ENCODE results near the gene DOP1B.
A peak's percentile ranks its signal among the peaks of the same experiment; 100 is the strongest.
"Not testable (repeated sequence)": the region's sequence is repeated elsewhere in the genome, so short reads cannot be mapped to it uniquely, and the experiment has no call there.

The DOP1B gene

GRCh38 chr21:36156815-36157670 lies at the start of gene DOP1B:
Gene DOP1B, plus strand, starts transcription at chr21:36156824. Its CDS starts 7,910 bp downstream, at chr21:36164734.
- peak; percentile 37 for DNase-seq (ENCODE audit: low read depth)

- DNase-seq (ENCODE audit: low read depth): no peak
Observed at GRCh38 chr21:36109868-36110267, 46.8 kb upstream of the DOP1B start.

GRCh38 chr21:36111238-36111637 lies 45.4 kb upstream of the DOP1B start:
- DNase-seq (ENCODE audit: low read depth): no peak

GRCh38 chr21:36113647-36114428 lies 42.8 kb upstream of the DOP1B start:
- peak; percentile 27 for DNase-seq (ENCODE audit: low read depth)

GRCh38 chr21:36115138-36115730 lies 41.4 kb upstream of the DOP1B start:
- no peak for DNase-seq (ENCODE audit: low read depth)

- DNase-seq (ENCODE audit: low read depth): no peak
Observed at GRCh38 chr21:36117286-36117741, 39.3 kb upstream of the DOP1B start.

GRCh38 chr21:36120304-36120888 lies 36.2 kb upstream of the DOP1B start:
- no peak for DNase-seq (ENCODE audit: low read depth)

GRCh38 chr21:36122977-36123376 lies 33.6 kb upstream of the DOP1B start:
- no peak for DNase-seq (ENCODE audit: low read depth)

GRCh38 chr21:36124395-36124794 lies 32.2 kb upstream of the DOP1B start:
- no peak for DNase-seq (ENCODE audit: low read depth)

GRCh38 chr21:36125512-36126207 lies 31.0 kb upstream of the DOP1B start:
- DNase-seq (ENCODE audit: low read depth): peak; percentile 43

GRCh38 chr21:36126208-36126565 lies 30.4 kb upstream of the DOP1B start:
- no peak for DNase-seq (ENCODE audit: low read depth)

GRCh38 chr21:36126621-36127110 lies 30.0 kb upstream of the DOP1B start:
- DNase-seq (ENCODE audit: low read depth): no peak

- DNase-seq (ENCODE audit: low read depth): no peak
Observed at GRCh38 chr21:36127250-36127904, 29.2 kb upstream of the DOP1B start.

- DNase-seq (ENCODE audit: low read depth): no peak
Observed at GRCh38 chr21:36127977-36128376, 28.6 kb upstream of the DOP1B start.

- no peak for DNase-seq (ENCODE audit: low read depth)
Observed at GRCh38 chr21:36129219-36129618, 27.4 kb upstream of the DOP1B start.

- not testable (repeated sequence) for DNase-seq (ENCODE audit: low read depth)
Observed at GRCh38 chr21:36130414-36130762, 26.2 kb upstream of the DOP1B start.

GRCh38 chr21:36130839-36131238 lies 25.8 kb upstream of the DOP1B start:
- not testable (repeated sequence) for DNase-seq (ENCODE audit: low read depth)

- DNase-seq (ENCODE audit: low read depth): no peak
Observed at GRCh38 chr21:36132696-36133095, 23.9 kb upstream of the DOP1B start.

- peak; percentile 62 for DNase-seq (ENCODE audit: low read depth)
Observed at GRCh38 chr21:36134803-36135390, 21.7 kb upstream of the DOP1B start, which contains the start of gene CBR3. Gene CBR3, plus strand, starts transcription at chr21:36135079. Its CDS starts 114 bp downstream, at chr21:36135193.

GRCh38 chr21:36135391-36136102 lies 21.1 kb upstream of the DOP1B start:
- peak; percentile 56 for DNase-seq (ENCODE audit: low read depth)

All from activated T-cell treated with anti-CD3 and anti-CD28 coated beads for 48 hours (primary cell).